GM18526 (cell line): ENCODE data around the gene MRPL36.

Source experiments
- POLR2A ChIP-seq: IDR thresholded peaks from 3 replicates; pipeline ENCODE4 v1.6.1; 2011; ENCODE audit not compliant: insufficient read length; ENCODE audit errors: extremely low read depth

MRPL36 gene

GRCh38 chr5:1794901-1795290 lies 4.7 kb downstream of the MRPL36 start:
- no peak for TF ChIP-seq POLR2A

- no peak for TF ChIP-seq POLR2A
These were observed 5.4 kb downstream of the MRPL36 start for GRCh38 chr5:1793966-1794900.

GRCh38 chr5:1793301-1793740 lies 6.3 kb downstream of the MRPL36 start:
- TF ChIP-seq POLR2A, result no peak

- TF ChIP-seq POLR2A, result peak; percentile 22
These were observed 6.8 kb downstream of the MRPL36 start for GRCh38 chr5:1792842-1793266.

GRCh38 chr5:1791176-1791575 lies 8.5 kb downstream of the MRPL36 start:
- no peak for TF ChIP-seq POLR2A

- no peak for TF ChIP-seq POLR2A
These were observed 9.7 kb downstream of the MRPL36 start for GRCh38 chr5:1789834-1790471.

GRCh38 chr5:1788828-1789227 lies 10.8 kb downstream of the MRPL36 start:
- no peak for TF ChIP-seq POLR2A

- TF ChIP-seq POLR2A, result no peak
These were observed 11.4 kb downstream of the MRPL36 start for GRCh38 chr5:1788200-1788599.

- no peak for TF ChIP-seq POLR2A
These were observed 12.1 kb downstream of the MRPL36 start for GRCh38 chr5:1787472-1788047.

- no peak for TF ChIP-seq POLR2A
These were observed 12.8 kb downstream of the MRPL36 start for GRCh38 chr5:1786621-1787471.

GRCh38 chr5:1785984-1786383 lies 13.7 kb downstream of the MRPL36 start:
- TF ChIP-seq POLR2A, result no peak

- TF ChIP-seq POLR2A, result no peak
These were observed 14.6 kb downstream of the MRPL36 start for GRCh38 chr5:1785062-1785461.

- no peak for TF ChIP-seq POLR2A
These were observed 15.2 kb downstream of the MRPL36 start for GRCh38 chr5:1784197-1785050.

- TF ChIP-seq POLR2A, result no peak
These were observed 16.5 kb downstream of the MRPL36 start for GRCh38 chr5:1783216-1783554.
